Astrocyte of the spinal cord (primary cell): ENCODE measurements around the gene GNAI3.

ENCODE experiments used
- DNase-seq: peaks from one replicate; pipeline ENCODE4 v3.0.0; 2011; ENCODE audit warnings: low read depth, low spot score
- H3K4me3 ChIP-seq: 2 replicates; pipeline ENCODE4 v1.5.1; 2011; ENCODE audit warnings: low read depth, mild to moderate bottlenecking, low read length, moderate library complexity
- in situ Hi-C: cut with HindIII; loops from 2 replicates; pipeline ENCODE4 v1.10.0; 2017; ENCODE audit warnings: low sequenced_read_pairs
- TF ChIP-seq, protein P1 (sequence below): IDR thresholded peaks from 2 replicates; pipeline ENCODE4 v1.5.1; 2012; ENCODE audit warnings: low read depth, mild to moderate bottlenecking, low read length, inconsistent platforms

The GNAI3 gene

DNA sequence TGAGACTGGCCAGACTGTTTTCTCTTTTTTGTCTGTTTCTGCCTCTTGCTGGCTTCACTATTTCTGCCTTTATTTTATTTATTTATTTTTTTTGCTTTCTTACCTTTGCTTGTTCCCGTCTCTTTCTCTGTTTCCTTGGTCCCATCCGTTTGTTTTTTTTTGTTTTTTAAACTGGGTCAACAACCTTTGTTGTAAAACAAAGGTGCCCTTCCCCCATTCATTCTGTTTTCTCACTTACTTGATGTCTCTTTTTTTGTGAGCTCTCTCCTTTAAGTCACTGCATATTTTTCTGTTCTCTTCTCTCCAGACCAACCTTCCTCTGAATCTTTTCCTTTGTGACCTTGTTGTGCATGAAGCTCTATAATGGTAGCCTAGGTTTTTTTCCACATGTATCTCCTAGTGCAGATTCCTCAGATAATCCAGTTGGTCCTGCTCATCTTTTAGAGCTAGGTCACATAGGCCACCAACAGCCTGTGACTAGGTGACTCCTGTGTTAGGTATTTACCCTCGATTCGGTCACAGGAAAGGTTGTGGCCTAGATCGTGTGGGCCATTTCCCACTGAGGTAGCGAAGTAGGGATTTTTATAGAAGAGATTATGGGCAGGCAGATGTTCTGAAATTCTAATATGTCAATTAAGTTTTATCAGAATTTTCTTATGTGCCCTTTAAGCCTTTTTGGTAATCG is 15.9 kb downstream of the GNAI3 start:
- no peak overlapping the region for H3K4me3 ChIP-seq
- TF ChIP-seq, protein P1, sequence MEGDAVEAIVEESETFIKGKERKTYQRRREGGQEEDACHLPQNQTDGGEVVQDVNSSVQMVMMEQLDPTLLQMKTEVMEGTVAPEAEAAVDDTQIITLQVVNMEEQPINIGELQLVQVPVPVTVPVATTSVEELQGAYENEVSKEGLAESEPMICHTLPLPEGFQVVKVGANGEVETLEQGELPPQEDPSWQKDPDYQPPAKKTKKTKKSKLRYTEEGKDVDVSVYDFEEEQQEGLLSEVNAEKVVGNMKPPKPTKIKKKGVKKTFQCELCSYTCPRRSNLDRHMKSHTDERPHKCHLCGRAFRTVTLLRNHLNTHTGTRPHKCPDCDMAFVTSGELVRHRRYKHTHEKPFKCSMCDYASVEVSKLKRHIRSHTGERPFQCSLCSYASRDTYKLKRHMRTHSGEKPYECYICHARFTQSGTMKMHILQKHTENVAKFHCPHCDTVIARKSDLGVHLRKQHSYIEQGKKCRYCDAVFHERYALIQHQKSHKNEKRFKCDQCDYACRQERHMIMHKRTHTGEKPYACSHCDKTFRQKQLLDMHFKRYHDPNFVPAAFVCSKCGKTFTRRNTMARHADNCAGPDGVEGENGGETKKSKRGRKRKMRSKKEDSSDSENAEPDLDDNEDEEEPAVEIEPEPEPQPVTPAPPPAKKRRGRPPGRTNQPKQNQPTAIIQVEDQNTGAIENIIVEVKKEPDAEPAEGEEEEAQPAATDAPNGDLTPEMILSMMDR, result no peak
- in situ Hi-C loops, result no loop called here
- no peak for DNase-seq

DNA sequence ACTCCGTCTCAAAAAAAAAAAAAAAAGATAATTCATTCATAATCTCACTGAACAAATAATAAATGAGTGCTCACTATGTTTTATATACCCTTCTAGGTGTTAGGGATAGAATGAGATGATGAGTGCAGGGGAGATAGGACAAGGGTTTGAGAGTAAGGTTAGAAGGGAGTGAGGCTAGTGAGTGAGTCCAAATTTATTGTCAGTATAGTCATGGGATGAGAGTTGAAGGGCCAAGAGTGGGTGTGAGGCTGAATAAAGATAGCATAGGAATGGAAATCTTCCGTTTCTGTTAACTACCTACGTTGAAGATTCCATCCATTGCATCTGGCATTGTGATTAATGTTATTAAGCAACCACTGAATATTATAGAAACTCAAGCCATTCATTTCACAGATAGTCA is 16.8 kb downstream of the GNAI3 start:
- H3K4me3 ChIP-seq, result no peak overlapping the region
- in situ Hi-C loops, result no loop called here
- TF ChIP-seq, protein P1, result no peak
- DNase-seq, result no peak

DNA sequence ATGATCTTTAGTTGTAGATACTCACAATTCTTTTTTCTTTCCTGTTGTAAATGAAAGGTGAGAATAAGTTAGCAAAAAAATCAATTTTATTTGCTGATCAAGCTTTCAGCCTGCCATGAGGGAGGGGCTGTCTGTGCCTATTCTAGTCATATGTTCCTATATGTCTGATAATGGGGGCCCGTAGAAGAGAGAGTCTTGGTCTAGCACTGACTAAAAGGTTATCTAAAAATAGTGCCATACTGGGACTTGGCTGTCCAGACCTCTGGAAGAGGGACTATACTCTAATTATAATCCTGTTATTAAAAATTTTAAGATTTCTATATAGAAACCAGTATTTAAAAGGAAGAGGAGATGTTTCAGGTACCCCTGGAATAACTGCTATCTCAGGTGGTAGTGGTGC is 18.6 kb downstream of the GNAI3 start:
- in situ Hi-C loops, result no loop called here
- no peak for DNase-seq
- no peak overlapping the region for H3K4me3 ChIP-seq
- TF ChIP-seq, protein P1, result no peak

GRCh38 chr1:109567877-109568672 is 19.7 kb downstream of the GNAI3 start:
- in situ Hi-C loops, result no loop called here
- no peak overlapping the region for H3K4me3 ChIP-seq
- DNase-seq, result no peak
- TF ChIP-seq, protein P1, result no peak

DNA sequence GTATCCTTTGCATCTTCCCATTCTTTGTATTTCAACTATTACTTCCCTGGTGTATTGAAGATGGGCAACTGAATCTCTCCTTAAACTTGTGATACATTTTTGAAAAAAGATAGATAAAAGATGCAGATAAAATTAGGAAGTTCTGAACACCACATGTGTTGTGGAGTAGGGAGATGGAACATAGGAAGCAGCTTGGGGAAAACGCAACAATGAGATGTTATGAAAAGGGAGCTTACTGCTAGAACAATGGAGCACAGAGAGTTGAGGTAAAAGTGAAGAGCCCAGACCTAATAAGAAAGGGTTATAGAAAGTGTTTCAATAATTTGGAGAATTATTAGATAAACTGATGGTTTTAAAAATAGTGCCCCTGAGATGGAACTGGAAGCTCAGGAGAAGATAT is 20.9 kb downstream of the GNAI3 start:
- TF ChIP-seq, protein P1, result no peak
- DNase-seq, result no peak
- no peak overlapping the region for H3K4me3 ChIP-seq
- in situ Hi-C loops, result no loop called here

DNA sequence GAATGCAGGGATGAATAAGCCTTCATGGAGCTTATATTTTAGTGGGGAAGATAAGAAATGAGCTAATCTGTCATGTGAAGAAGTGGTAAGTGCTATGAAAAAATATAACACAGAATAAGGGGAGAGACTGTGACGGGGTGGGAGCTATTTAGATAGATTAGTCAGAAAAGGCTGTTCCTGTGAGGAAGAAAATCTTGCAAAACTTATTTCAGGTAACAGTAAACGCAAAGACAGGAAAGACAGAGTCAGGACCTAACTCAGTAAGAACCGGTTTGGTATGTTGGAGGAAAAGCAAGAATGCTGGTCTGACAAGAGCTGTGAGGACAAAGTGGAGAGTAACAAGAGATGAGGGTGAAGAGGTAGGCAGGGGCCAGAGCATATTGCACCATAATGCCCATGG is 22.0 kb downstream of the GNAI3 start:
- in situ Hi-C loops, result no loop called here
- DNase-seq, result no peak
- TF ChIP-seq, protein P1, result no peak
- H3K4me3 ChIP-seq, result no peak overlapping the region
